NCI-H187 (cell line): ENCODE measurements around the gene SPARC.

Experiments
- DNase-seq, 2 experiments: peaks; one replicate each; lab custom pipeline; 2025; lab: John Stamatoyannopoulos, UW

The SPARC gene

DNA sequence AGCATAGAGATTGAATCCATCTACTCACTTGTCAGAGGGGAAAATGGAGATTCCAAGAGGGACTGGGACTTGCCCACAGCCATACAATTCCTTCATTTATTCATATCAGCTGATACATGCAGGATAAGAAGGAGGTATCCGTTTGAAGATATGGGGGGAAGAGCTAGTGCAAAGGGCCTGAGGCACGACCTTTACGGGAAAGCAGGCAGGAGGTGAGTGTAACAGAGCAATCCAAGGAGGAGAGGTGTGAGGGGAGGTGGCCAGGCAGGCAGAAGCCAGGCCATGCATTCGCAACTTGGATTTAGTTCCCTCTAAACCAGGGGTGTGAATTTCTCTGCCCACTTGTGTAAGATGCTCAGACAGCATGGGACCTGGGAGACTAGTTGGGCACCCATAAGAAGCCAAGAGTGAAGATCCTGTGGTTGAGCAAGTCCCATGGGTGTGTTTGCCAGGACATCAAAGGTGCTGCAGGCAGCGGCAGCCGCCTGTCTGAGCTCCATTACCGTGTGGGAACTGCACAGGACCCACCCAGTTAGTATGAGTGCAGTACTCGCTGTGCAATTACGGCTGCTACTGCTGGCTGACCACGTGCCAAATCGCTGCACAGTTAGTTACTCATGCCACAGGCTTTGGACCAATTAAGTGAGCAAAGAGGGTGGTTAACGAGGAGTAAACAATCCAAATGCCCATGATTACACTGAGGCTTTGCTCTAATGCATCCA is 64.2 kb downstream of the SPARC start:
- no peak for DNase-seq

DNA sequence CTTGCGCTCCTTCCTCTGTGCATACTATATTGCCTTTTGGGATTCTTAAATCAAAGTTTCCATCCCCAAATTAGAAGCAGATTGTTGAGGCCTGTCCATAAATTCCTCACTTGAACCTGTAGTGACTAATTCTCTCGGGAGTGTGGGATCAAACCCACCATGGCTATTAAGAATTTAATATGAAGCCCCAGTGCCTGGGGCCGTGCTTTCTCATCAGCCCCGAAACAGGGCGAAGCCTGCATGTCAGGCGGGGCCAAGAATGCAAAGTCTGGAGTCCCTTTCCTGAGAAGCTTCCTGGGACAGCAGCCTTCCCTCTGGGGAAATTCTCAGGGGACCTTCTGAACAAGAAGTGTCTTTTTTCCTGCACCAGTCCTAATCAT is 66.3 kb downstream of the SPARC start:
- no peak for DNase-seq

DNA sequence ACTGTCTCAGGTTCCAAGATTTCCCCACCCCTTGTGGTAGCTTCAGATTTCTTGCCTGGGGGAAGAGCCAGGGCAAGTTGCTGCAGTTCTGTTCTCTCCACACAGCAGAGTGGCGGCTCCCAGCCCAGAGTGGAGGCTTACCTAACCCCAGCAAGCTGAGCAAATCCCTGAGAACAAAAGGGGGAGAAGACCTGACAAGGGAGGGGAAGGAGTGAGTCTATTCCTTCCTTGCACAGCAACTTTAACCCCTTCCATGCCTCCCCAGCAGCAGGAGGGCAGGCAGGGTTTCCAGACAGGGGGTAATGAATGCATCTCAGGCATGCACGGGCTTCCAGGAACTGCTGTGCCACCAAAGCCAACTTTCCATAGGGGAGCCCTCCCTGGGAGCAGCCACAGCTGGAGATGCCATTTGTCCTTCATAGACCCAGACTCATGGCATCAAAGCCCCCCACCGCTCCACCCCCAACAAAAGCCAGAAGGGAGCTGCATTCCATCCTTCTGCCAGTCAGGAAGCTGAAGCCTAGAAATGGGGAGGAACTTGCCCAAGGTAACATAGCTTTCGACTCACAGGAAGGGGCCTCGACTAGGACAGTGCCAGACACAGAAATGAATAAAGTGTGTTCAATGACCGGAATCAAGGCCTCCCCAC is 66.8 kb downstream of the SPARC start:
- DNase-seq = no peak

DNA sequence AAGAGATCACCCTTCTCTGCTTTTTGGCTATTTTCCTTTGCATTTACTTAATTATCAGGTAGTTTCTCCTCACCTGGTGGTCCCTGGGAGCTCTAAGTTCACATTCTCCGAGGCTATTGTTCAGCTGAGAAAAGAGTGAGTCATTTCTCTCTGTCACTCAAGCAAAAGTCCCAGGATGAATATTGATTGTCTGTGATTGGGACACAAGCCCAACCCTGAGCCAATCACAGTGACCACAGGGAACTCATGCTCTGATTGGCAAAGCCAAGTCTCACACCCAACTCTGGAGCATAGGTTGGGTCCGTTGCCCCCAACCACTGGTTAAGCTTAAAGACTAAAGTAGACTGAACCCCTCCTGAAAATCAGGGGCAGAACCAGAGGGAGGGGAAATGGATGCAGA is 67.8 kb downstream of the SPARC start:
- DNase-seq = no peak

DNA sequence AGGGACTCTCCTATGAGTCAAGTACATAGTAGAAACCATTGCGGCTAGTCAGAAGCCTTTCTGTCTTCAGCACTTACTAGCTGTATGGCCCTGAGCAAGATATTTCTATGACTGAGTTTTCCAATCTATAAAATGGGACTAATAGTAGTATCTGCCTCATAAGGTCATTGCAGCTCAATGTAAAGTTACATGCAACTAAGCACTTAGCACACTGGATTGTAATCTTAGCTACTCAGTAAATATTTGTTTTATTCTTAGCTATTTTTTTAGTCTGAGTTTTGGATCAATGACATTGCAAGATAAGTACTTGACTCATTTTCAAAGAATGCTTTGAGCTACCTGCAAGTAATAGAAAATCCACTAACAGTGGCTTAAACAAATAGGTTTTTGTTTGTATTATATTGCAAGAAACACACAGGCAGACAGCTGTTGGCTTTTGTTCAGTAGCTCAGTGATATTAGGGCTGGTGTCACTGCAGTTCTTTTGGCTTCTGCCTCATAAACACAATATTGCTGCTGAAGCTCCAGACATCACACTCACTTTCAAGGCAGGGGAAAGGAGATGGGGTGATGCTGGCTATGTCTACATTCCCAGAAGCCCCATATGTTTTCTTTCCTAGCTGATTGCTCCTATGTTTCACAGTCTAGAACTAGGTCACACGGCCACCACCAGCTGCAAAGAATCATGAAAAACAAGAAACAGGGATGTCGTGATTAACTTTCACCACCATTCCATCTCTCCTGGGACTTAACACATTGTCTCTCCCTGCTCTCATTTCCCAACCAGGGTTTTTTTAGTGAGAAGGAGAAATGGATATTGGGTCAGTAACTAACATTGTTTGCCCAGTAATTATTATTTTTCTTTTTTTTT is 68.6 kb downstream of the SPARC start:
- DNase-seq = no peak

DNA sequence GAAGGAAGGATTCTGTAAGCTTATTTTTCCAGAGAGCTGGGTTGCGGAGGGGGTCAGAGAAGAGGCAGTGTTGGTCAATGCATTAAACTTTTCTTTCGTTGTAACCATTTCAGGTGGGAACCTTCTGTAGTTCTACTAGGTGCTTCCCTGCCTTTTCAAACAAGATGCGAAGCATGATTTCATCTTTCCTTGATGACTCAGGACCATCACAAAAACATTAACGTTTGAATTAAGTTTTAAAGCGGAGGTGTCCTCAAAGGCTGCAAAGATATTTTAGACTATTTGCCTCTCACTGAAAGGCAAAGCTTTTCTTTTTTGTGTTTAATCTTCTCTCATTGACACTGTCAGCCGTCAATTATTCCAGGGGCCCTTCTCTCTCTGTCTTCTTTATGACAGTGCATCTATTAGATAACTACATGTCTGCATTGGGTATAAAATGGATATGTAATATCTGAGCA is 69.3 kb downstream of the SPARC start:
- DNase-seq = no peak

DNA sequence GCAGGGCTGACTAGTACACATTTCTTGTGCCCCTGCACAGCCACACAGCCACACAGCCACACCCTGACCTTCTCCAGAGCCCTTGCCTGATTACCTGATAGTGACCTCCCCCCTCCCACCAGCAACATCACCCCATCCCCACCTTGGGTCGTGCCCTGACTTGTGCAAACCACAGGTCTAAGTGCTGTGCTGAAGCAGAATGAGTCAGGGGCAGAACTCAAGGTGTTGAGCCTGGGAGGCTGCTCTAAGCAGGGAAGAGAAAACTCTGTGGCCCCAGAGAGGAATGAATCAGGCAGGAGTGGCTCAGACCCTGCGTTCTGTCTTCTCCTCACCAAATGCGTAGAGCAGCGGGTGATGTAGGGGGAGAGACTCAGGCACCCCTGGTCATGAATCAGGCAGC is 71.3 kb downstream of the SPARC start:
- DNase-seq = no peak

DNA sequence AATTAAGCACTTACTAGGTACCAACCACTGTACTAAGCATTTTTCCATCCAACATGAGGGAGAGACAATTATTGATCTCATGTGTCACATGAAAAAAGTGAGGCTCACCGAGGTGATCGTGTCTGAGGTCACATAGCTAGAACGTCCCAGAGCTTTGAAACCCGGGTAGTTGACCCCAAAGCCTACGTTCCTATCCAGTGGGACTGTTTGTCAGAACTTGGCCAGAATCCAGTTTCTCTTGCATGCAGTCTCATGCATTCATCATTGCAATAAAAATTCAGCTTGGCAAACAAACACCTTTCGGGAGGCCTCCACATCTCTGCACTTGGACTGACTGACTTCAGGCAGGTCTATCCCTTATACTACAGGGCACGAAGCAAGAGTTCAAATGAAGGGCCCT is 72.2 kb downstream of the SPARC start:
- no peak for DNase-seq

DNA sequence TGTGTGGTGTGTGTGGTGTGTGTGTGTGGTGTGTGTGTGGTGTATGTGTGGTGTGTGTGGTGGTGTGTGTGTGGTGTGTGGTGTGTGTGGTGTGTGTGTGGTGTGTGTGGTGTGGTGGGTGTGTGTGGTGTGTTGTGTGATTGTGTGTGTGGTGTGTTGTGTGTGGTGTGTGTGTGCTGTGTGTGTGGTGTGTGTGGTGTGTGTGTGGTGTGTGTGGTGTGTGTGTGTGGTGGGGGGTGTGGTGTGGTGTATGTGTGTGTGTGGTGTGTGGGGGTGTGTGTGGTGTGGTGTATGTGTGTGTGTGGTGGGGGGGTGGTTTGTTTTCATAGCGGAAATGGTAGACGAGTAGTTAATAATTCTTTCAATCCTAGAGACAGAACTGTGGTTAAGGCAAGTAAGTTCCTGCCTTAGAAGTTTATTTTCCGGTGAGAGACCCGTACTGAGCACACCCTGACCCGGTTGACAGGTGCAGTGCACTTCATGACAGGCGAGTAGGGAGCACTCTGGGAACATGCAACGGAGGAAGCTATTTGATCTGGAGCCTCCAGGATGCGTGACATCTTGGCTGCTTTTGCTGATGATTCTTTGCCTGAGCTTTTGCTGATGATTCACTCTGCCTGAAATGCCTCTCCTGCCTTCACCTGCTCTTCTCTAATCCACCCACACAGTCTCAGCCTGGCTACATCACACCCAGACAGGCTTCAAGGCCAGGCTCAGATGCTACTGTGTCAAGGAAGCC is 73.9 kb downstream of the SPARC start:
- no peak for DNase-seq

DNA sequence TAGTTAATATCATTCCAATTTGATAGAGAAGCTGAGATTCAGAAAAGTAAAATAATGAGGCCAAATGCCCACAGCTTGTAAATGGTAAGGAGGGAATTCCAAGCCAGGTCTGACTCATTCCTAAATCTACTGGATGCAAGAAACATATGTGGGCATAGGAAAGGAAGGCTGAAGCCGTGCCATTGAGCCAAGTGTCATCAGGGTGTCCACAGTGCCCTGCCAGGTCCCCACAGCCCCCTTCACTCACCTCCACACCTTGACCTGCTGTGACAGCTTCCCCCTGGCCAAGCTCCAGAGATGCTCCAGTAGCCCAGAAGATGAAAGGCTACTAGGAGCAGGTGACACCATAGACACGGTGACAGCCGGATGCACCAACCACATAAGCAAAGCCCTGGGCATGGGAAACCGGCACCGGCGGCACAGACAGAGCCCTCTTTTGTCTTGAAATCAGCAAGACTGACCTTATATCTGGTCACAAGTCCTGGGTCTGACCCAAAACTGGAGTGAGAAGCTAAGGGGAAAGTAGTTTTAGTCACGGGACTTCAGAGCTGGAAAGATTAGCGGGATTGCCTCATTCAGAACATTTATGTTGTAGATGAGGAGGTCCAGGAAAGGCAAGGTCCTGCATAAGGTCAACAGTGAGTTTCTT is 75.5 kb downstream of the SPARC start:
- DNase-seq = no peak
